ENCODE measurements around the gene LMBR1.
"Not testable (repeated sequence)": the region's sequence is repeated elsewhere in the genome, so short reads cannot be mapped to it uniquely, and the experiment has no call there.

LMBR1 gene

GRCh38 chr7:156927571-156928405 lies 34.8 kb upstream of the LMBR1 start:
- H3K36me3 ChIP-seq (ENCODE audit: control insufficient read depth, insufficient read depth, low read length), result no peaks in the 10 kb centered on the region
- peaks cover 3% of the 10 kb centered on the region for H3K27me3 ChIP-seq (ENCODE audit: control insufficient read depth, insufficient read depth, low read length)
- H3K4me3 ChIP-seq (ENCODE audit: low read depth, low read length), result no peak overlapping the region
- no peaks in the 10 kb centered on the region; the same call in 1 of the 2 replicates for H3K4me1 ChIP-seq (ENCODE audit: control insufficient read depth, insufficient read depth, low read length)
- H3K9me3 ChIP-seq (ENCODE audit: control insufficient read depth, insufficient read depth, low read depth, low read length), result no peaks in the 10 kb centered on the region
- no peak overlapping the region for H3K9ac ChIP-seq (ENCODE audit: low read length)
- no peak overlapping the region for H3K27ac ChIP-seq (ENCODE audit: low read depth, low read length)

GRCh38 chr7:156925821-156926220 lies 32.8 kb upstream of the LMBR1 start:
- H3K9ac ChIP-seq (ENCODE audit: low read length); H3K4me1 ChIP-seq (ENCODE audit: control insufficient read depth, insufficient read depth, low read length); H3K27me3 ChIP-seq (ENCODE audit: control insufficient read depth, insufficient read depth, low read length); H3K27ac ChIP-seq (ENCODE audit: low read depth, low read length); H3K9me3 ChIP-seq (ENCODE audit: control insufficient read depth, insufficient read depth, low read depth, low read length); H3K4me3 ChIP-seq (ENCODE audit: low read depth, low read length); H3K36me3 ChIP-seq (ENCODE audit: control insufficient read depth, insufficient read depth, low read length): not testable (repeated sequence)

- not testable (repeated sequence) for H3K36me3 ChIP-seq (ENCODE audit: control insufficient read depth, insufficient read depth, low read length); H3K4me3 ChIP-seq (ENCODE audit: low read depth, low read length); H3K27me3 ChIP-seq (ENCODE audit: control insufficient read depth, insufficient read depth, low read length); H3K27ac ChIP-seq (ENCODE audit: low read depth, low read length); H3K4me1 ChIP-seq (ENCODE audit: control insufficient read depth, insufficient read depth, low read length); H3K9ac ChIP-seq (ENCODE audit: low read length); H3K9me3 ChIP-seq (ENCODE audit: control insufficient read depth, insufficient read depth, low read depth, low read length)
Observed at GRCh38 chr7:156922304-156922703, 29.3 kb upstream of the LMBR1 start.

- not testable (repeated sequence) for H3K9ac ChIP-seq (ENCODE audit: low read length); H3K27ac ChIP-seq (ENCODE audit: low read depth, low read length); H3K36me3 ChIP-seq (ENCODE audit: control insufficient read depth, insufficient read depth, low read length); H3K4me1 ChIP-seq (ENCODE audit: control insufficient read depth, insufficient read depth, low read length); H3K27me3 ChIP-seq (ENCODE audit: control insufficient read depth, insufficient read depth, low read length); H3K9me3 ChIP-seq (ENCODE audit: control insufficient read depth, insufficient read depth, low read depth, low read length); H3K4me3 ChIP-seq (ENCODE audit: low read depth, low read length)
Observed at GRCh38 chr7:156920487-156921373, 27.7 kb upstream of the LMBR1 start.

GRCh38 chr7:156920076-156920475 lies 27.1 kb upstream of the LMBR1 start:
- Histone ChIP-seq H3K27me3 (ENCODE audit: control insufficient read depth, insufficient read depth, low read length) (no peaks in the 10 kb centered on the region), H3K9ac (ENCODE audit: low read length) (no peak overlapping the region), H3K4me1 (ENCODE audit: control insufficient read depth, insufficient read depth, low read length) (no peaks in the 10 kb centered on the region), H3K9me3 (ENCODE audit: control insufficient read depth, insufficient read depth, low read depth, low read length) (peaks cover 8% of the 10 kb centered on the region), H3K27ac (ENCODE audit: low read depth, low read length) (no peak overlapping the region), H3K36me3 (ENCODE audit: control insufficient read depth, insufficient read depth, low read length) (no peaks in the 10 kb centered on the region), H3K4me3 (ENCODE audit: low read depth, low read length) (no peak overlapping the region)

- Histone ChIP-seq H3K27ac (ENCODE audit: low read depth, low read length) (no peak overlapping the region), H3K36me3 (ENCODE audit: control insufficient read depth, insufficient read depth, low read length) (no peaks in the 10 kb centered on the region), H3K4me1 (ENCODE audit: control insufficient read depth, insufficient read depth, low read length) (no peaks in the 10 kb centered on the region), H3K27me3 (ENCODE audit: control insufficient read depth, insufficient read depth, low read length) (no peaks in the 10 kb centered on the region), H3K9me3 (ENCODE audit: control insufficient read depth, insufficient read depth, low read depth, low read length) (peaks cover 10% of the 10 kb centered on the region), H3K9ac (ENCODE audit: low read length) (no peak overlapping the region), H3K4me3 (ENCODE audit: low read depth, low read length) (no peak overlapping the region)
Observed at GRCh38 chr7:156919132-156919713, 26.2 kb upstream of the LMBR1 start.

- no peak overlapping the region for H3K4me3 ChIP-seq (ENCODE audit: low read depth, low read length)
- H3K9ac ChIP-seq (ENCODE audit: low read length), result no peak overlapping the region
- H3K9me3 ChIP-seq (ENCODE audit: control insufficient read depth, insufficient read depth, low read depth, low read length), result peaks cover 10% of the 10 kb centered on the region
- H3K4me1 ChIP-seq (ENCODE audit: control insufficient read depth, insufficient read depth, low read length), result no peaks in the 10 kb centered on the region
- no peaks in the 10 kb centered on the region for H3K36me3 ChIP-seq (ENCODE audit: control insufficient read depth, insufficient read depth, low read length)
- H3K27ac ChIP-seq (ENCODE audit: low read depth, low read length), result no peak overlapping the region
- no peaks in the 10 kb centered on the region for H3K27me3 ChIP-seq (ENCODE audit: control insufficient read depth, insufficient read depth, low read length)
Observed at GRCh38 chr7:156918635-156919034, 25.7 kb upstream of the LMBR1 start.

GRCh38 chr7:156909574-156910252 lies 16.7 kb upstream of the LMBR1 start:
- H3K9ac ChIP-seq (ENCODE audit: low read length); H3K27ac ChIP-seq (ENCODE audit: low read depth, low read length); H3K4me1 ChIP-seq (ENCODE audit: control insufficient read depth, insufficient read depth, low read length); H3K27me3 ChIP-seq (ENCODE audit: control insufficient read depth, insufficient read depth, low read length); H3K36me3 ChIP-seq (ENCODE audit: control insufficient read depth, insufficient read depth, low read length); H3K4me3 ChIP-seq (ENCODE audit: low read depth, low read length); H3K9me3 ChIP-seq (ENCODE audit: control insufficient read depth, insufficient read depth, low read depth, low read length): not testable (repeated sequence)

GRCh38 chr7:156907656-156908055 lies 14.7 kb upstream of the LMBR1 start:
- Histone ChIP-seq H3K4me3 (ENCODE audit: low read depth, low read length) (no peak overlapping the region), H3K9me3 (ENCODE audit: control insufficient read depth, insufficient read depth, low read depth, low read length) (no peaks in the 10 kb centered on the region), H3K36me3 (ENCODE audit: control insufficient read depth, insufficient read depth, low read length) (no peaks in the 10 kb centered on the region), H3K27ac (ENCODE audit: low read depth, low read length) (no peak overlapping the region), H3K9ac (ENCODE audit: low read length) (no peak overlapping the region), H3K4me1 (ENCODE audit: control insufficient read depth, insufficient read depth, low read length) (no peaks in the 10 kb centered on the region), H3K27me3 (ENCODE audit: control insufficient read depth, insufficient read depth, low read length) (no peaks in the 10 kb centered on the region)

GRCh38 chr7:156906200-156906649 lies 13.2 kb upstream of the LMBR1 start:
- no peak overlapping the region for H3K27ac ChIP-seq (ENCODE audit: low read depth, low read length)
- no peaks in the 10 kb centered on the region for H3K9me3 ChIP-seq (ENCODE audit: control insufficient read depth, insufficient read depth, low read depth, low read length)
- no peak overlapping the region for H3K4me3 ChIP-seq (ENCODE audit: low read depth, low read length)
- no peaks in the 10 kb centered on the region for H3K36me3 ChIP-seq (ENCODE audit: control insufficient read depth, insufficient read depth, low read length)
- no peak overlapping the region for H3K9ac ChIP-seq (ENCODE audit: low read length)
- no peaks in the 10 kb centered on the region for H3K4me1 ChIP-seq (ENCODE audit: control insufficient read depth, insufficient read depth, low read length)
- no peaks in the 10 kb centered on the region for H3K27me3 ChIP-seq (ENCODE audit: control insufficient read depth, insufficient read depth, low read length)

Measured in HUES6 (cell line).